GM12872 (cell line): ENCODE data around the gene SETD5.

Experiments used
- TF ChIP-seq, protein P1 (sequence below): IDR thresholded peaks from 3 replicates; pipeline ENCODE4 v1.5.1; 2011; ENCODE audit warnings: low read depth, mild to moderate bottlenecking, low read length, moderate library complexity; ENCODE audit not compliant: insufficient read depth

The SETD5 gene

DNA sequence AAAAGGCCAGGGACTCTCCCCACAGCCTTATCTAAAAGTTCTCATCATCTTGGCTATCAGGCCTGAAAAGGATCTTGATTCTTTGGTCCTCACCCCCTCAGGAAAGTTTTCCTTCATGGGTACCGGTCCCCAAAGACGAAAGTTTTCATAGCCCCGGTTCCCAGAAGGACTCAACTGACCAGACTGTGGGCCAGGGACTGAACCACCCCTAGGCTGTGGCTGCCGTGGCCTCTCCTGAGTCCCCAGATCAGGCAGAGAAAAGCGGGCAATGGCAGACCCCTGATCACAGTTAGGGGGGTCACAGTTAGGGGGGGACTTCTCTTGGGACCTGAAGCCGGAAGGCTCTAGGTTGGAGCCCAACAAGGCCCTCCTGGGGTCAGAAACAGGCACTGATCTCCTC is 101.4 kb downstream of the SETD5 start:
- TF ChIP-seq, protein P1, sequence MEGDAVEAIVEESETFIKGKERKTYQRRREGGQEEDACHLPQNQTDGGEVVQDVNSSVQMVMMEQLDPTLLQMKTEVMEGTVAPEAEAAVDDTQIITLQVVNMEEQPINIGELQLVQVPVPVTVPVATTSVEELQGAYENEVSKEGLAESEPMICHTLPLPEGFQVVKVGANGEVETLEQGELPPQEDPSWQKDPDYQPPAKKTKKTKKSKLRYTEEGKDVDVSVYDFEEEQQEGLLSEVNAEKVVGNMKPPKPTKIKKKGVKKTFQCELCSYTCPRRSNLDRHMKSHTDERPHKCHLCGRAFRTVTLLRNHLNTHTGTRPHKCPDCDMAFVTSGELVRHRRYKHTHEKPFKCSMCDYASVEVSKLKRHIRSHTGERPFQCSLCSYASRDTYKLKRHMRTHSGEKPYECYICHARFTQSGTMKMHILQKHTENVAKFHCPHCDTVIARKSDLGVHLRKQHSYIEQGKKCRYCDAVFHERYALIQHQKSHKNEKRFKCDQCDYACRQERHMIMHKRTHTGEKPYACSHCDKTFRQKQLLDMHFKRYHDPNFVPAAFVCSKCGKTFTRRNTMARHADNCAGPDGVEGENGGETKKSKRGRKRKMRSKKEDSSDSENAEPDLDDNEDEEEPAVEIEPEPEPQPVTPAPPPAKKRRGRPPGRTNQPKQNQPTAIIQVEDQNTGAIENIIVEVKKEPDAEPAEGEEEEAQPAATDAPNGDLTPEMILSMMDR, result no peak

DNA sequence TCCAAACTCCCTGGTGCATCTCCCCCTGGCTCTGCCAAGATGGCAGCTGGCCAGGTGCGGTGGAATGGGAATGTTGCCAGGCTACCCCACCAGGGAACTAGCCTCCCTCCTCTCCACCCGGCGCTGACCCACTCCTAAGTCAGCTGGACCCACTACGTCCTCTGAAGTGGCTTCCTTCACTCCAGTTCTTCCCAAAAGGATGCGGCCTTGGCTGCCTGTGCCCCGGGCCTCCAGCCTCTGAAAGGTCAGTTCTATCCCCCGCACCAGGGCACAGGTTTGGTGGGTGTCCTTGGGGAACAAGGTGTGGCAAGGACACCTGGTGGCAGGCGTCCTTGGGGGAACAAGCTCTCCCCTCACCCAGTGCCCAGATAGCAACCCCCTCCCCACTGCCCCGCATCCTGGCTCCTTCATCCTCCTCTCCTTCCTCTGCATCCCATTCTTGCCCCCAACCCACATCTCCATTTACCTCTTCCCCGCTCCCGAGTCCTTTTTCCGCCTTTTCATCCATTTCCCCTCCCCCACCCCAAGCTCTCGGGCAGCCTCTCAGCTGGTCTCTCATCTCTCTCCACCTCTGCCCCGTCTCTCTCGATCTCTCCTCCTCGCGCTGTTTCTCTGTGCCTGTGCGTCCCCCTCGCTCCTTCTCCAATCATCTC is 102.2 kb downstream of the SETD5 start:
- TF ChIP-seq, protein P1, result no peak

DNA sequence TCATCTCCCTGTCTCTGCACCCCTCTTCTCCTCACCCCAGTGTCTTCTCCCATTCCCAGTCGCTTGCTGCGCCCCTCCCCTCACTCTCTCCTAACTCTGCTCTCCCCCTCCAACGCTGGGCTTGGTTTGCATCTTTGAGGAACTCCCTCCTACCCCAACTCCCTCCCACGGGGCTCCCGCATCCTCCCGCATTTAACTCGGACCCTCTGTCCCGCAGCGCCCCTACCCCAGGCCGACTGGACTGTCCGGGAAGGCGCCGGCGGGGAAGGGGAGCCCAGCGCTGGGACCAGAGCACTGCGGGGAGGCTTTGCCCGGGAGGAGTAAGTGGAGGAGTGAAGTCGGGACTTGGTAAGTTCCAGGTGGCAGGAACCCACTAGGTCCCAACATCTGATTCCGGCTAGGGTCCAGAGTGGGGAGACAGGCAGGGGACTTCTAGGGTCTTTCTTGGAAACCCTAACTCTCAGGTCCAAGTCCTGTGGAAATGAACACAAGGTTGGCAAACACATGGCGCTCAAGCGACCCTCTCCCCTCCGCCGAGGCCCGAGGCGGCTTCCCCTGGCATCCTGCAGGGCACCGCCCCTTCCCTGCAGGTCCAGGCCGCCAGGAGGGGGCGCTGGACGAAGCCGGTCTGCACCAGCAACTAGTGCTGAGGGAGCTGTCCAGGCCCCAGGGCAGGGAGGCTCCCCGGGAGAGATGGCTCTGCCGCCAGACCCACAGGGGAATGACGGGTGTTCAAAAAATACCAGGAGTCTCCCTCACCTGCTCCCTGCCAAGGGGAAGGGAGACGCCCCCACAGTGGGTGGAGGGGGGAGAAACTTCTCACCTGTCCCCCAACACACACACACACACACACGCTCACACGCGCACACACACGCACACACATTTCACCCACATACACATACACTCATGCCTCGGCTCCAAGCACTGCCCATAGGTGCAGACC is 103.0 kb downstream of the SETD5 start:
- TF ChIP-seq, protein P1, result peak; percentile 82

DNA sequence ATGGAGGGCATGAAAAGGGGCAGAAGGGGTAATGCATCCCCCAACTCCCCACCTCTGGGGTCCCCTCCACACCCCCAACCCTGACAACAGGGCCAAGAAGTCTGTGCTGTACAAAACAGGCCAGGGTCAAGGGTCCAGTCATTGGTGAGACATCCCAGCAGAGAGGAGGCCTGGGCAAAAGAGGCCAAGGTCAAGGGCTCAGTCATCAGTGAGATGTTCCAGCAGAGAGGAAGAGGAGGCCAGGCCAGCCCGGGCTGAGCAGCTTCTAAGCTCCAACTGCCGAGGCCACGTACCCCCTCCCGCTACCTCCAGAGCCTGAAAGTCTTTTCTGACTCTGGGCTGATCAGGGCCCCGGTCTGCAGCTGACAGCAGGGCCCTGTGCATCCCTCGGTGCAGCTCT is 103.8 kb downstream of the SETD5 start:
- TF ChIP-seq, protein P1, result no peak

DNA sequence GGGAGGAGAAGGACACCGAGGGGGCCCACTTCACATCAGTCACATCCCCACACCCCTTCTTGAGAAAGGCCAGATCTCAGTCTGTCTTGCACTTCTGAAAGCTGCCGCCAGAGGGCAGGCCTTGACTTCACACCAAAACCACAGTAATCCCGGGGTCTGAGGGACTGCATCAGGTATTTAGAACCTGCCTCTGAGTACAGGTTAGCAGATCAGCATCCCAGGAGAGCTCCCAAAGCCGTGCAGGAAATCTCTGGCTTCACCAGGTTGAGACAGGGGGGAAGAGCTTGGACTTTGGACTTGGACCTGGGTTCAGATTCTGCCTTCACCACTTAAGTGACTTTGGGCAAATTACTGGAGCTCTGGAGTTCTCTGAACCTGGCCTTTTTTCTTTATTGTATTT is 105.9 kb downstream of the SETD5 start:
- TF ChIP-seq, protein P1, result peak; percentile 96

DNA sequence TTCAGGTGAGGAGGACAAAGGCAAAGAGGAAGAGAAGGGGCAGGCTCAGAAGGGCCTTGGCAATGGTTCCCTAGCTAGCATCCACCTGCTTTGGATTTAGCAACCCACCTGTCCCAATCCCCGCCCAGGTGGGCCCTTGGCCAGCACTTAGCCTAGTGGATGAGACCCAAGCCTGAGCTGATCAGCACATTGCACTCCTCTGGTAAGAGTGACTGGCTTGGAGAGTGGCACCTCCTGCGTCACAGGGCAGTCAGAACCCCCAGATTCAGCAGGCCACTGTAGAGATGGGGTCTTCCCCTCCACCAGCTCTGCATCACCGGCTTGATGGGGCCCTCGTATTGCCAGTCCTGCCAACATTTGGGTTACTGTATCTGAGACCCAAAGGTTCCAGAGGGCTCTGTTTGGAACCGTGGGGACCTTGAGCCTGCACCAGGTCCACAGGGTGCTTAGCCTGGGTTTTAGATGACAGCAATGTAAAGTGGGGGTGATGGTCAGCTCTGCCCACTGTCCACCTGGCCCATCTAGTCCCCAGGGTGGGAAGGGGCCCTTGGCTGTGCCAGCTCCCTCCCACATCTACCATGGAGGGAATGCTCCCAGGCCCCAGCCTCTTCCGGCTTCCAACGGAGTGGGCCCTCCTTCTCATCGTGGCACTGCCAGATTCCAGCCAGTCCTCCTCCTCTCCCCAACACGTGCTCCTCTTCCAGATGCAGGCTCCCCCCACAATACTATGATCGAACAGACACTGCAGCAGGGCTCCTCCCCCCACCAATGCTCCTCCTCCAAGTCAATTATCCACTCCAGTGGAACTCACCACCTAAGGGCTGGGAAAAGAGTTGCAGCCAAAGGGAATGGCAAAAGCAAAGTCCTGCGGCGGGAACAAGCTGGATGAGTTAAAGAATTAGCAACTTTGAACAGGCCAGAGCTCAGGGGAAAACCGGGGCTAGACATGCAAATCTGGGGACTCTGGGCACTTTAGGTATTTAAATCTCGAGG is 110.5 kb downstream of the SETD5 start:
- TF ChIP-seq, protein P1, result no peak
